Gastrocnemius medialis (tissue), 4 donors: Measurements from ENCODE around the gene PRAMEF8. TPM values are rescaled to one million over a fixed set of nuclear protein-coding genes. Genes with fewer than 3 reads are reported as not detected.
"Not testable (repeated sequence)": the region's sequence is repeated elsewhere in the genome, so short reads cannot be mapped to it uniquely, and the experiment has no call there.

ENCODE experiments used
- ATAC-seq, 2 donors: fragments of 150-250 bp; one replicate each; pipeline ENCODE4 v1.9.1; 2016
- DNase-seq, 2 donors: peaks; one replicate each; pipeline ENCODE4 v3.0.0-alpha.2; 2019
- H3K27ac ChIP-seq, 4 donors: fragments of 200-600 bp; sonication (generic); 1 replicate in 1 of 4; 2 replicates in 3 of 4; pipeline ENCODE4 v1.5.1; 2016 to 2018; ENCODE audit warnings: mild to moderate bottlenecking in 2 of 4, moderate library complexity in 1 of 4
- H3K27me3 ChIP-seq, 3 donors: fragments of 200-600 bp; sonication (generic) in 2 of 3; 1 replicate in 1 of 3; 2 replicates in 2 of 3; pipeline versions ENCODE4 v1.5.1 to v1.6.0; 2016 to 2019; ENCODE audit warnings: mild to moderate bottlenecking in 1 of 3, moderate library complexity in 1 of 3
- H3K36me3 ChIP-seq, 2 donors: fragments of 200-600 bp; sonication (generic) in 1 of 2; one replicate each; pipeline ENCODE4 v1.5.1; 2017 to 2018
- H3K4me1 ChIP-seq, 2 donors: fragments of 200-600 bp; sonication (generic) in 1 of 2; one replicate each; pipeline ENCODE4 v1.5.1; 2016 to 2017; ENCODE audit warnings: mild to moderate bottlenecking in 2 of 2
- H3K4me3 ChIP-seq, 4 donors: fragments of 200-600 bp; sonication (generic) in 3 of 4; 1 replicate in 1 of 4; 2 replicates in 3 of 4; pipeline ENCODE4 v1.5.1; 2016 to 2019; ENCODE audit warnings: mild to moderate bottlenecking in 2 of 4
- H3K9me3 ChIP-seq, 3 donors: fragments of 200-600 bp; sonication (generic) in 2 of 3; 1 replicate in 1 of 3; 2 replicates in 2 of 3; pipeline ENCODE4 v1.5.1; 2016 to 2019
- in situ Hi-C, 4 donors: fragments of 200-750 bp; cut with MboI; loops; one replicate each; pipeline versions ENCODE4 v1.15.0 to v1.8.0; 2017; ENCODE audit warnings: low sequenced_read_pairs in 4 of 4
- intact Hi-C: fragments of 100-400 bp; cut with DNase I; formaldehyde crosslinking; loops from one replicate; pipeline ENCODE4 v1.15.1; 2023; ENCODE audit warnings: low total_unique reads
- total RNA-seq, 4 donors: library from RNA; depleted of rRNA; stranded (reverse); fragments of >200 nt; gene quantifications; one replicate each; pipeline versions ENCODE4 v1.1.0 to v1.2.3, GENCODE V29; 2016

PRAMEF8 gene
- total RNA-seq, 4 donors from 2014 or later = not detected

GRCh38 chr1:13246554-13246871, 38.4 kb downstream of the PRAMEF8 start:
- DNase-seq, ATAC-seq, H3K27ac ChIP-seq, H3K4me3 ChIP-seq, in situ Hi-C loops, H3K4me1 ChIP-seq, intact Hi-C loops, H3K9me3 ChIP-seq, H3K36me3 ChIP-seq, H3K27me3 ChIP-seq: not testable (repeated sequence)

DNA sequence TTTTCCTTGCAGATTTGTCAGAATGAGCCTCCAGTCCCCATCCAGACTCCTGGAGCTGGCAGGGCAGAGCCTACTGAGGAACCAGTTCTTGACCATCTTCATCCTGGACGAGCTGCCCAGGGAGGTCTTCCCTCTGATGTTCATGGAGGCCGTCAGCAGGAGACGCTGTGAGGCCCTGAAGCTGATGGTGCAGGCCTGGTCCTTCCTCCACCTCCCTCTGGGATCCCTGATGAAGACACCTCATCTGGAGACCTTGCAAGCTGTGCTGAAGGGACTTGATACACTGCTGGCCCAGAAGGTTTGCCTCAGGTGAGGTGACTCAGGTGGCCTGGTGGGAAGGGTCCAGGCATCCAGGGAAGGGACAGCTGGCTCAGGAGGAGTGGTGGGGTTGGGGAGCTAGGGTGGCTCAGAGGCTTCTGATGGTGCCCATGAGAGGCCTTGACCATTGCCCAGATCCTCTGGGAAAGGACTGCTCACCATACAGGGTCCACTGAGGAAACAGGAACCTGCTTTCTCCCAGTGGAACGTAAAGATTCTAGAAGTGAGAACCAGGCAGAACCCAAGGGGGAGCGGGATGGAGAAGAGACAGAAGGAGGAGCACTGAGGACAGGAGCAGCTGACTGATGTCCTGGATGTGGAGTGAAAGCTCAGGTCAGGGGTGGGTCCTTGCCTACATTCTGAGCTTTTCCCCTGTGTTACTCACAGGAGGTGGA, 38.9 kb downstream of the PRAMEF8 start:
- DNase-seq, ATAC-seq, in situ Hi-C loops, H3K27me3 ChIP-seq, H3K36me3 ChIP-seq, intact Hi-C loops, H3K9me3 ChIP-seq, H3K4me1 ChIP-seq, H3K4me3 ChIP-seq, H3K27ac ChIP-seq: not testable (repeated sequence)

DNA sequence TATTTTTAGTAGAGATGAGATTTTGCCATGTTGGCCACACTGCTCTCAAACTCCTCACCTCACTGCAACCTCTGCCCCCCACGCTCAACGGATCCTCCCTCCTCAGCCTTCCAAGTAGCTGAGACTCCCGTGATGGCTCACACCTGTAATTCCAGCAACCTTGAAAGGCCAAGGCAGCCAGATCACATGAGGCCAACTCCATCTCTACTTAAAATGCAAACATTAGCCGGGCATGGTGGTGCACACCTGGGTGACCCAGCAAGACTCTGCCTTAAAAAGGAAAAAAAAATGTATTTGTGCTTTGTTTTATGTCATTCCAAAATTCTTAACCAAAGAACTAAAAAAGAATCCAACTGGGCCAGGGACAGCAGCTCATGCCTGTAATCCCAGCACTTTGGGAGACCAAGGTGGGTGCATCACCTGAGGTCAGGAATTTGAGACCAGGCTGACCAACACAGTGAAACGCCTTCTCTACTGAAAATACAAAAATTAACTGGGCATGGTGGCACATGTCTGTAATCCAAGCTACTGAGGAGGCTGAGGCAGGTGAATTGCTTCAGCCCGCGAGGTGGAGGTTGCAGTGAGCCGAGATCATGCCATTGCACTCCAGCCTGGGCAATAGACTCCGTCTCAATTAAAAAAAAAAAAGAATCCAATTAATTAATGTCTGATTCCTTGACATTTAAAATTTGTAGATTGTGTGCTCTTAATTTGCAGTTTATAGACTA, 41.2 kb downstream of the PRAMEF8 start:
- intact Hi-C loops, ATAC-seq, H3K9me3 ChIP-seq, H3K27ac ChIP-seq, H3K36me3 ChIP-seq, in situ Hi-C loops, DNase-seq, H3K4me1 ChIP-seq, H3K27me3 ChIP-seq, H3K4me3 ChIP-seq: not testable (repeated sequence)

GRCh38 chr1:13239633-13240032, 45.3 kb downstream of the PRAMEF8 start:
- H3K27ac ChIP-seq, H3K4me1 ChIP-seq, H3K9me3 ChIP-seq, H3K27me3 ChIP-seq, DNase-seq, H3K4me3 ChIP-seq, H3K36me3 ChIP-seq, intact Hi-C loops, ATAC-seq, in situ Hi-C loops: not testable (repeated sequence)

DNA sequence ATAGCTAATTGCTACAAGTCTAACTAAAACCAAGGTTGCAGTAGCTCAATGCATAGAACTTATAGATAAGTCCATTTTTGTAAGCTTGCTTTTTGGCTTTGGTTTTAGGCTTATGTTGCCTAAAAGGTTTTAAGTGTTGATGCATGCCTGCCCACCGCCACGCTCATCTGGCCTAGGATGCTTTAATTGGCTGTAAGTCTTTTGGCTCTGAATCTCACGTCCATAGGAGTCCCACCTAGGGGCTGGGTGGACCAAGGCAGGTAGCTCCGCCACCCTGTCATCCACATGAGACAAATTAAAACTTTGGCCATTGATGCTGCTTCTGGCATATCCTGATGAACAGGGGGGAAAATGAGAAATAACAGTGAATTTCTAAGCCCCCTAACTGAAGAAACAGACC, 47.4 kb downstream of the PRAMEF8 start:
- H3K4me3 ChIP-seq, H3K36me3 ChIP-seq, H3K27me3 ChIP-seq, in situ Hi-C loops, DNase-seq, ATAC-seq, H3K9me3 ChIP-seq, intact Hi-C loops, H3K4me1 ChIP-seq, H3K27ac ChIP-seq: not testable (repeated sequence)

DNA sequence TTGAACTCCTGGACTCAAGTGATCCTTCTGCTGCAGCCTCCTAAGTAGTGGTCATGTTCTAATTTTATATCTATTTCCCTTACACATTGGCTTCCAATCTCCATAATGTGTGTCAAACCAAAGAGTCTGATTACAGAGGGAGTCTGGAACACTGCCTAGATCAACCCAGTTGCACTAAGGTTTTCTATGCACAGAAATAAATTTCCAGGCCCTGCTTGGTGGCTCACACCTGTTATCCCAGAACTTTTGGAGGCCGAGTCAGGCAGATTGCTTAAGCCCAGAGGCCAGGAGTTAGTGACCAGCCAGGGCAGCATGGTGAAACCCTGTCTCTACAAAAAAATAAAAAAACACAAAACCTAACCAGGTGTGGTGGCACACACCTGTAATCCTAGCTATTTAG, 50.9 kb downstream of the PRAMEF8 start:
- H3K9me3 ChIP-seq, H3K27me3 ChIP-seq, H3K4me3 ChIP-seq, intact Hi-C loops, H3K27ac ChIP-seq, H3K36me3 ChIP-seq, H3K4me1 ChIP-seq, in situ Hi-C loops: not testable (repeated sequence)
- DNase-seq (peak in 1 of 2 donors; percentile 19), ATAC-seq (peak; percentile 61 to 91)

DNA sequence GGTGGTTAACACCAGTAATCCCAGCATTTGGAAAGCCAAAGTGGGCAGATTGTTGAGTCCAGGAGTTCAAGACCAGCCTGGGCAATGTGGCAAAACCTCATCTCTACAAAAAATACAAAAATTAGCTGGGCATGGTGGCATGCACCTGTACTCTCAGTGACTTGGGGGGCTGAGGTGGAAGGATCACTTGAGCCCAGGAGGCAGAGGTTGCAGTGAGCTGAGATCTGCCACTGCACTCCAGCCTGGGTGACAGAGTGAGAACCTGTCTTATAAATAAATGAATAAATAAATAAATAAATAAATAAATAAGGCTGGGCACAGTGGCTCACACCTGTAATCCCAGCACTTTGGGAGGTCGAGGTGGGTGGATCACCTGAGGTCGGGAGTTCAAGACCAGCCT, 52.9 kb downstream of the PRAMEF8 start:
- H3K4me1 ChIP-seq, ATAC-seq, H3K4me3 ChIP-seq, intact Hi-C loops, H3K27ac ChIP-seq, in situ Hi-C loops, H3K9me3 ChIP-seq, H3K27me3 ChIP-seq, H3K36me3 ChIP-seq, DNase-seq: not testable (repeated sequence)

Other genes starting within 250 kb of the PRAMEF8 start
- not detected for gene PRAMEF27, start 228.6 kb downstream of the PRAMEF8 start, total RNA-seq
- gene HNRNPCL3, start 224.4 kb downstream of the PRAMEF8 start, total RNA-seq = not detected
- not detected for gene PRAMEF25, start 214.4 kb downstream of the PRAMEF8 start, total RNA-seq
- gene HNRNPCL2, start 168.3 kb downstream of the PRAMEF8 start, total RNA-seq = not detected
- not detected for gene PRAMEF26, start 129.1 kb downstream of the PRAMEF8 start, total RNA-seq
- not detected for gene HNRNPCL4, start 119.5 kb downstream of the PRAMEF8 start, total RNA-seq
- not detected for gene PRAMEF9, start 113.3 kb downstream of the PRAMEF8 start, total RNA-seq
- gene PRAMEF13, start 83.7 kb downstream of the PRAMEF8 start, total RNA-seq = not detected
- gene PRAMEF18, start 59.0 kb downstream of the PRAMEF8 start, total RNA-seq = not detected
- gene PRAMEF5, start 30.9 kb downstream of the PRAMEF8 start, total RNA-seq = not detected
- not detected for gene PRAMEF33, start 18.4 kb upstream of the PRAMEF8 start, total RNA-seq
- gene PRAMEF15, start 30.4 kb upstream of the PRAMEF8 start, total RNA-seq = not detected
- not detected for gene PRAMEF14, start 62.0 kb upstream of the PRAMEF8 start, total RNA-seq
- not detected for gene PRAMEF19, start 86.8 kb upstream of the PRAMEF8 start, total RNA-seq
- gene PRAMEF17, start 104.5 kb upstream of the PRAMEF8 start, total RNA-seq = not detected
- not detected for gene PRAMEF20, start 125.3 kb upstream of the PRAMEF8 start, total RNA-seq
- 1 to 10 TPM; 2.1 to 6.8 (median 5.7) TPM for gene LRRC38, start 228.9 kb upstream of the PRAMEF8 start, total RNA-seq